Ovary (tissue), 3 donors: ENCODE measurements around the gene ATP8B4.

ENCODE experiments used
- CTCF ChIP-seq, 3 donors: fragments of 450-650 bp in 2 of 3; fragments of 200-600 bp in 1 of 3; IDR thresholded peaks; one replicate each; pipeline versions ENCODE4 v1.5.1 to v1.8.0; 2016 to 2022; ENCODE audit warnings: antibody characterized with exemption in 3 of 3, mild to moderate bottlenecking in 1 of 3
- EP300 ChIP-seq: sonication (generic); formaldehyde crosslinking; IDR thresholded peaks from one replicate; pipeline ENCODE4 v1.6.1; 2017; ENCODE audit warnings: antibody characterized with exemption
- POLR2A ChIP-seq: fragments of 450-650 bp; IDR thresholded peaks from one replicate; pipeline ENCODE4 v1.6.1; 2017; ENCODE audit warnings: antibody characterized with exemption, mild to moderate bottlenecking, moderate library complexity
- donor health status: DM: no; HTN: no; CAD: no.

DNA sequence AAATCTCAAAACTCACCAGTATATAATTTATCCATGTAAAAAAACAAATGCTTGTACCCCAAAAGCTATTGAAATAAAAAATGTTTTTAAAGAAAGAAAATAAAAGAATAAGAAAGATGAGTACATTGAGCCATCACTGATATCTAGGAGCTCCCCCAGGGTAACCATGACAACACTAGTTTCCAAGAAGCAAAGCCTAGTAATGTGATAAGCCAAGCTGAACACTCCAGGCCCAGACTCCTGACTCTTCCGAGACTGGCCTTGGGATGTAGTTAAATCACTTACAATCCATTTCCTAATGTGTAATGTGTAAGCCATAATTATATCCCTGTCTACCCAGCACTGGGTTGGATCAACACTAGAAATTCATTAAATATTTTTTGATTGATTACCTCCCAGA is 21.1 kb upstream of the ATP8B4 start:
- no peak for TF ChIP-seq CTCF (IDR thresholded peaks at IDR 0.05)
- TF ChIP-seq POLR2A, result no peak
- no peak for TF ChIP-seq EP300
